Spleen (tissue), 7 donors: Measurements from ENCODE around the gene PPP2R2D.

Experiments
- POLR2A ChIP-seq, 3 donors: fragments of 450-650 bp; IDR thresholded peaks; one replicate each; pipeline ENCODE4 v1.5.1; 2017; ENCODE audit warnings: antibody characterized with exemption in 3 of 3, mild to moderate bottlenecking in 1 of 3
- POLR2AphosphoS5 ChIP-seq, 3 donors: sonication (generic); formaldehyde crosslinking; IDR thresholded peaks; one replicate each; pipeline ENCODE4 v1.5.1; 2017; ENCODE audit warnings: antibody characterized with exemption in 3 of 3
- TF ChIP-seq, protein P1 (sequence below), 11 experiments: fragments of 200-600 bp in 7 of 11; fragments of 450-650 bp in 4 of 11; sonication (generic) in 4 of 11; IDR thresholded peaks in 8 of 11; conservative IDR thresholded peaks in 3 of 11; 1 replicate in 7 of 11; 2 replicates in 4 of 11; pipeline versions ENCODE4 v1.4.0 to v1.8.0; 2016 to 2021; ENCODE audit warnings: antibody characterized with exemption in 11 of 11, inconsistent platforms in 4 of 11, mild to moderate bottlenecking in 1 of 11
- donor health status: DM: no; HTN: no; CAD: no; lungs with moderate emphysema.
- donor health status: DM: no; HTN: no; CAD: no.
- donor health status: DM: no; HTN: no; CAD: no.

DNA sequence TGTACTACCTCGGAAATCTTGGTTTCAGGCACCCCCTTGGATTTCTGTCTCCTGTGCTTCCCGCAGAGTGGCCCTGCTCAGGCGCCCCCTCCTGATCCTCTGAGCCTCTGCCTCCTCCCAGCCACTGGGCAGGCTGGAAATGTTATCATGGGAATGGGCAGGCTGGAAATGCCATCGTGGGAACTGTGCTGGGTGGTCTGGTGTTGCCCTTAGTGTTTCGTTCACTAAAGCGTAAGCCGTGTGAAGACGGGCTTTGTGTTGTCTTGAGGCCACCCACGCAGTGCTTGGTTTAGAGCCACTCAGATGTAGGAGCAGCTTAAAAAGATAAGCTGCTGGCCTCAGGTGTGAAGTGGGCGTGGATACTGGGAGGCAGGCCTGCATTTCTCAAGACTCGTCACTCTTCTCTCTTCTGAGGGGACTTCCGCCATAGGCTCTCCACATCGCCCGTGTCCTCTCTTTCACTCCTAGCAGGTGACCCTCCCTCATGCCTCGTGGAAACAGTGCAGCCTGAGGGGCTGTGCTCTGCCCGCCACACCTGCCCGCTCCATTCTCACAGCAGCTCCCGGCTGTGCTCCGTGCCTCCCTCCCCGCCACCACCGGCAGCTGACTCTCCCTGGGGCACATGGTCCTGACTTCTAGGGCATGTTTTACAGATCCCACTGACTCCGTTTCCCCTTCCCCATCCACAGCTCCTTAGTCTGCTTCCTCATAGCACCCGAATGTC, 28.5 kb downstream of the PPP2R2D start:
- TF ChIP-seq, protein P1, sequence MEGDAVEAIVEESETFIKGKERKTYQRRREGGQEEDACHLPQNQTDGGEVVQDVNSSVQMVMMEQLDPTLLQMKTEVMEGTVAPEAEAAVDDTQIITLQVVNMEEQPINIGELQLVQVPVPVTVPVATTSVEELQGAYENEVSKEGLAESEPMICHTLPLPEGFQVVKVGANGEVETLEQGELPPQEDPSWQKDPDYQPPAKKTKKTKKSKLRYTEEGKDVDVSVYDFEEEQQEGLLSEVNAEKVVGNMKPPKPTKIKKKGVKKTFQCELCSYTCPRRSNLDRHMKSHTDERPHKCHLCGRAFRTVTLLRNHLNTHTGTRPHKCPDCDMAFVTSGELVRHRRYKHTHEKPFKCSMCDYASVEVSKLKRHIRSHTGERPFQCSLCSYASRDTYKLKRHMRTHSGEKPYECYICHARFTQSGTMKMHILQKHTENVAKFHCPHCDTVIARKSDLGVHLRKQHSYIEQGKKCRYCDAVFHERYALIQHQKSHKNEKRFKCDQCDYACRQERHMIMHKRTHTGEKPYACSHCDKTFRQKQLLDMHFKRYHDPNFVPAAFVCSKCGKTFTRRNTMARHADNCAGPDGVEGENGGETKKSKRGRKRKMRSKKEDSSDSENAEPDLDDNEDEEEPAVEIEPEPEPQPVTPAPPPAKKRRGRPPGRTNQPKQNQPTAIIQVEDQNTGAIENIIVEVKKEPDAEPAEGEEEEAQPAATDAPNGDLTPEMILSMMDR (IDR thresholded peaks at IDR 0.05 in 8 of 11, conservative IDR thresholded peaks at IDR 0.05 in 3 of 11) = no peak
- peak in 2 of 3 donors; percentile 12 to 14 for TF ChIP-seq POLR2AphosphoS5 (IDR thresholded peaks at IDR 0.05)
- no peak for TF ChIP-seq POLR2A (IDR thresholded peaks at IDR 0.05)
